ENCODE results near the gene SFXN1.

Gene SFXN1

DNA sequence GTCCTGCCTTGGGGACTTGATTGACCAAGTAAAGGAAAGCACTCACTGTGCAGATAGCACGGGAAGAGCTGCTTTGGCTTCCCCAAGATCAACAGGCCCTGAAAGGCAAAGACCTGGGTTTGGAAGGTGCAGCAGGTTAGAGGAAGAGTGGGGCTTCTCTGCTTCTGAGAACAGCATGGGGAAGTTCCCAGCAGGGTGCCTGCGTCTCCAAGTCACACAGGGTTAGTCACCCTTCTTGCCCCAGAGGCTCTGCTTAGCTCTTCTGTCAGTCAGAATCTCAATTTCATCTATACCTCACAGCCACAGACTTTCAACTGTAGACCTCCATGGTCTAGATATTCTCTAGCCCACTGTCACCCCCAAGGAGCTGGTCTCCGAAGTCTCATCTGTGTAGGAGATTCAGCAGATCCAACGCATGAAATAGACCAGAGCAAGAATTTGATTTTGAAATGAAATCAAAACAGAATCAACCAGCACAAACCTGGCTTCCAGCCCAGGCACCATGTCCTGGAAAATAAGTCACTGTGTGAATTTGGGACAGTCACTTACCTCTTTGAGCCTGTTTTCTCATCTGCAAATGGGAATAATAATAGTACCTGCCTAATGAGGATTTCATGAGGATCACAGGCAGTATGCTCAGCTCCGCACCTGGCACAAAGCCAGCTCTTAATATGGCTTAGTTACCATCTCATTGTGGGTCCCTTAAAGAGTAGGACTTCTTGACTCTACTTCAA lies 64.0 kb downstream of the SFXN1 start:
- DNase-seq (ENCODE audit: low read depth) = no peak

DNA sequence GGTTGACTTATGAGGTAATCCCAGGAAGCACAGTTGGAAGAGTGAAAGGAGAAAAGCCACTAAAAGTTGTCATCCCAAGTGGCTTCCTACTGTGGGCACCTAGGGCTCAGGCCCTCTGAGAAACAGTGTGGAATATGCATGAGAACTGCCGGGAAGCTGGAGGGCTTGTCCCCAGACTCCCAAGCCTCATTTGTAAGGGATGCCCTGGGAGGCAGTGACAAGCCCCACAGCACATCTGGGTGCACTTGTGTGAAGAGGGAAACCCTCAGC lies 64.5 kb downstream of the SFXN1 start:
- no peak for DNase-seq (ENCODE audit: low read depth)

DNA sequence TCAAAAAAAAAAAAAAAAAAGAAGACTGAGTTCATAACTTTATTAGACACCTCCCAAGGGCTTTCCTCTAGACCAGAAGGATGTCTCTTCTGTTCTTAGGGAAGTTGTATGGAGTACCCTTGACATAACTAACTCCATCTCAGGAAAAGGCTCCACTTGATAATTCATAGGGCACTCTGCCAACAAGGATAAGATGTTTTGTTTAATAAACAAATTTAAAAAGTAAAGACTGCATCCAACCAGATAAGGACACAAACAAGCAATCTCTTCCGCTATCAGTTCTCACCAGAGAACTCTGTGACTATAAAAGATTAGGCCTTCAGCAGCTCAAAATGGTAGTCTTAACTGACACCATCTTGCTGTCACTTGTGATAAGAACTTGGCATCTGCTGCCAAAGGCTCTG lies 65.8 kb downstream of the SFXN1 start:
- DNase-seq (ENCODE audit: low read depth) = no peak

DNA sequence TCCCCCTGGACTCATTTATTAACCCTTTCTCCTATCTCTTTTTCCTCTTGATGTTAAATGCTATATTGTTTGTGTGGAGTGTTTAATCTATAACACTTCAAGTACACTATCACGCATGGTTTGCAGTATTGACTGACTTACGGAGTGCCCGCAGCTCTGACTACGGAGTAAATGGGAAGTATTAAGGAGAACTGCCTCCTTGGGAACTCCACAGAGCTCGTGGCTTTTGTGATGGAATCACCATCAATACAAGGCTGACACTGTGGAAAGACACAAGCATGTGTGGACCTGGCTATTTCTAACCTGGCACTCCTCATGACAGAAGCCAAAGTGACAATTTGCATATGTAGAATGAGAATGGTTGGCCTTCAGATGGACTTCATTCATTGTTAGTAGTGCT lies 66.2 kb downstream of the SFXN1 start:
- no peak for DNase-seq (ENCODE audit: low read depth)

DNA sequence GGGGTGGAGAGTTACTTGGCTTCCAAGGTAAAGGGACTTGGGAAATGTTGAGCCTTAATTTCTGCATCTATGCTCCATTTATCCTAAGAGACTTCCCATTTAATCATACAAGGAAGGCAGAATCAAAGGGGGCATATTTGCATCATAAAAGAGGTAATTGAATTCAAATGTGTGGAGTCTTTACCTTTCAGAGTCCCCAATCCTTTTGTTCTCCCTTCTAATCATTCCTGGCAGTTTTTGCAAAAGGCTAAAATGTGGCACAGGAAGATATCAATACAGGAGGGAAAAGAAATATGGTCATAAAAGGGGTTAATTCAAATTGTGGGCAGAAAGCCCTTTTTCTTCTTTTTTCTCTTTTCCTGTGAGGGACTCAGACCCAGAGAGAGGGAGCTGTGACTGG lies 69.5 kb downstream of the SFXN1 start:
- DNase-seq (ENCODE audit: low read depth) = no peak

DNA sequence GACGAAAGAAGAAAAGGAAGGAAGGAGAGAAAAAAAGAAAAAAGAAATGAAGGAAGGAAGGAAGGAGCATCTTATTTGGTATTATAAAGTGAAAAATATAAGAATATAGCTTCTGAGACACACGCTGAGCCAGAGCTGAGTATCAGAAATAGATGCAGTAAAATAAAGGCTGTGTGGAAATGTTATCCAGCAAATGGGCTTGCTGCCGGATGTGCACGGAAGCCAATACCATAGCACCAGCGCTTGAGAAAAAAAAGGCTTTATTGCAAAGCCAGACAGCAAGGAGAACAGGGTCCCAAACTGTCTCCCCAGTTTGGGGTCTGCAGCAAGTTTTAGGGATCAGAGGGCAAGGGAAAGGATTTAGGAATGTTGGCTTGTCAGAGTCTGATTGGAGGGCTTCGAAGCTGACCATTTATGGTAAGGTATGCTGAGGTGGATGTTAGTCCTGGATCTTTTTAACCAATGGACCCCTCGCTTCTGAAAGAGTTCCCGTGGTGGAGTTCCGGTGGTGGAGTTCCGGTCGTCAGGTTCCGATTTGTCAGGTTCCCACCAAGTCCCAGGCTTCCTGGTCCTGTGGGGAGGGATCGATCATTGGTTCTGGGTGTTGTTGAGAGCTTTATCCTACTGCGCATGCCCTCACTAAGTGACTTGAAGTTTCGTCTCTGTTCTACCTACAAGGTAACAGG lies 70.4 kb downstream of the SFXN1 start:
- no peak for DNase-seq (ENCODE audit: low read depth)

DNA sequence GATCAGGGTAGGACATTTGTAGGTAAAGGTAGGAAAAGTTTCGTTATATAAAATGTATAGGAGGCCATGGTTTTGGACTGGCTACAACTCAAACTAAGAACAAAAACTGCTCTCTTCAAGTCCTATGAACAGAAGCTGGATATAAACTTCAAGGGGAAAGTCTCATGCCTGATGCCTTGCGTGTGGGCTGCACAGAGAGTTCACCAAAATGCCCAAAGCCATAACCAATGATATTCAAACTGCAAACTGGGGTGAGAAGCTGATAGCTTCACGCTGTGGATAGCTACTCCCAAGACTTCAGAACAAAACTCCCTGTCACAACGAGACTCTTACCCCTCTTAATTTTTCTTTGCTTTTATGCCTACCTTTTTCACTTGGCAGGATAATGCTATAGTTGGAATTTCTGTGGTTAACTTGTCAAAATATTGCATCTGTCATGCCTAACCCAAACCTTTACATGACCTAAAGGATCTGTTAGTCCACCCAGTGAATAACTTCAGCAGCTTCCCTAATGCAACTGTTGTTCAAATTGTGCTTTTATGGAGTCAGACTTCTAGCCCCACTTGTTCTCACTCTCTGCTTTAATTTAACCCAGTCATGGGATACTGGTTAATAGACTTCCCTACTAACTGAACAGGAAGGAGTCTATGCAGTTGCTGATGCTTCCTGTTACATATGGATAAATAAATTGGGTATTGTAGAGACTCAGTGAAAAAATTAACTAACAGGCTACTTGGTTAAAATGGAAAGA lies 71.9 kb downstream of the SFXN1 start:
- DNase-seq (ENCODE audit: low read depth) = no peak

DNA sequence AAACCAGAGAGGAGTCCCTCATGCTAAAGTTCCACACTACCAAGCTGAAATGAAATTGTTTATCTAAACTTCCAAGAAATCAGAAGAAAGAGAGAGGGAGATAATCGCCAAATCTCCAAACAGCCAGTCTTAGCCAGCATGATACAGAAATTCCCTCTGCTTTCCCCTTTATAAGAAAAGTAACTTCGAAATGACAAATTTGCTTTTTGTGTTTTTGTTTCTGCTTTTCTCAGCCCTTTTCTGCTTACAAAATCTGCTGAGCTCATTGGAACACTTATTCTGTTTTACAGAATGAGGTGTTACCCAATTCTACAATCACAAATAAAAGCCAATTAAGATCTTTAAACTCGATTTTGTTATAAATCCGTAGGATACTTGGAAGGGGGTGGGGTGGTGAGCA lies 72.9 kb downstream of the SFXN1 start:
- no peak for DNase-seq (ENCODE audit: low read depth)

DNA sequence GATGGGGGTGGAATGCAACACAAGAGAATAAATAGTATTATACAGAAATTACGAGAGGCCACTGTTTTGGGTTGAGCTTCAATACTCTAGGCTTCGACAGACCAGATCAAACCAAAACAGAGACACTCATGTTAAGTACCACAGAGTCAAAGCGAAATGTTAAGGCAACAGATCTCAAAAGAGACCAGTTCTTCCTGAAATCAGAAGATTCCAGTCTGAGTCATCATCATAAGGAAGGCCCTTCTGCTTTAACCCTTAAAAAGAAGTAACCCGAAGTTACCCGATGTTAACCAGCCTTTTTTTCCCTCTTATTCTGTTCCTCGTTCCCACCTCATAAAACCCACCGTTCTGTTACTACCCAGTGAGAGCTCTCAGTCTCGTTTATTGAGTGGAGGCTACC lies 75.9 kb downstream of the SFXN1 start:
- DNase-seq (ENCODE audit: low read depth) = no peak

DNA sequence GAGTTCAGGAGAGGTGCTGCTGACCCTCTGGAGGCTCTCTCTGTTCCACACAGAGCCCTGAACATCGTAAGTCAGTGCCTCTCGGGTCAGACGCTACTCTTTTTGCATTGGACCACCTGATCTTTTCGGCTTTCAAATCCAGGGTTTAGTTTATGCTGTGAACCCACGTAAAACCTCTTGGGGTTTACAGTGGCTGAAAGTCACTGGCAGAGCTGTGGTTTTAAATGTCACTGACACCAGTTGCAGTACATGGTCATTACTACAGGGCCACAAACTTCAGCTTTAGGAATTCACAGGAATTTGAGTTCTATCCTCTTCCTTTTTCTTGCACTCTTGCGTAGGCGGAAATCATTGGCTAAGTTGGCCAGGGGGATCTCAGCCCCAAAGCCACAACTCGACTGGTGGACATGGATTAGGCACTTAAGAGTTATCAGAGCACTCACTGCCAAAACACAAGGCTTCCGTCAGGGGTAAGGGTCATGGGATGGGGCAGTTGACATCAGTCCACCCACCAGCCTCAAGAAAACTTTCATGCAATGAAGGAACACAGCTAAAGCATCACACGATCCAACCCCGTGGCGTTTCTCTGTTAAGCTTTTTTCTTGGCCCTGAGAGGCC lies 76.9 kb downstream of the SFXN1 start:
- no peak for DNase-seq (ENCODE audit: low read depth)

DNA sequence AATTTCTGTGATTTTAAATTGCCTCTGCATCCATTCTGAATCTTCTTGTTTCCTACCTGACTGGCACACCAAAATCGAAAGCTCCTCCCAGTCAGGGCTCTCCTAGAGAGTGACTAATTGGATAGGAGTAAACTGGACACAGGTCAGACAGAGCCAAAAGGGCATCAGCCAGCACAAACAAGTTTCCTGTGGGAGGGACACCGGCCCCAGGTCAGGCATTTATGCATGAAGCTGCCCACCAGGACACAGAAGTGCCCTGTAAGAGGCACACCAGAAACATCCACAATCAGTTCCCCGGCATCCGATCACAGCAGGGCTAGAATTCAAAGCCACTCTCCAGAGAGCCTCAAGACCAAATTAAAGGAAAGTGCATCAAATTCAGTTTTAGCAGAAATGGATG lies 78.4 kb downstream of the SFXN1 start:
- no peak for DNase-seq (ENCODE audit: low read depth)

DNA sequence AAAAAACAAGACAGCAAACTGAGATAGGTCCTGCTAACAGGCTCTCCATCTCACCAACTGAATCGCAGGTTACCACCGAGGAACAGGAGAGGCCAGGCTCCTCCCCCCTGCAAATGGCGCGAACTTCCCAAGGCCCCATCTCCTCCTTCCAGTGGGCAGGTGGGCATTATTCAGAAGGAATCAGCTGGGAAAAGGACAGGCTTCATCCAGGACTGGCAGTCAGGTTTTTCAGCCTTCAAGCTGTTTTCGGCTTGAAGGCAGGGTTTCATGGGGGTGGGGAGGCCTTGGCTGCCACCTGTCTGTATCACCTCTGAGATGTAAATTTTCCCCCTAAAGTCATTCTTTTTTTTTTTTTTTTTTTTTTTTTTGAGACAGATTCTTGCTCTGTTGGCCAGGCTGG lies 79.4 kb downstream of the SFXN1 start:
- no peak for DNase-seq (ENCODE audit: low read depth)

DNA sequence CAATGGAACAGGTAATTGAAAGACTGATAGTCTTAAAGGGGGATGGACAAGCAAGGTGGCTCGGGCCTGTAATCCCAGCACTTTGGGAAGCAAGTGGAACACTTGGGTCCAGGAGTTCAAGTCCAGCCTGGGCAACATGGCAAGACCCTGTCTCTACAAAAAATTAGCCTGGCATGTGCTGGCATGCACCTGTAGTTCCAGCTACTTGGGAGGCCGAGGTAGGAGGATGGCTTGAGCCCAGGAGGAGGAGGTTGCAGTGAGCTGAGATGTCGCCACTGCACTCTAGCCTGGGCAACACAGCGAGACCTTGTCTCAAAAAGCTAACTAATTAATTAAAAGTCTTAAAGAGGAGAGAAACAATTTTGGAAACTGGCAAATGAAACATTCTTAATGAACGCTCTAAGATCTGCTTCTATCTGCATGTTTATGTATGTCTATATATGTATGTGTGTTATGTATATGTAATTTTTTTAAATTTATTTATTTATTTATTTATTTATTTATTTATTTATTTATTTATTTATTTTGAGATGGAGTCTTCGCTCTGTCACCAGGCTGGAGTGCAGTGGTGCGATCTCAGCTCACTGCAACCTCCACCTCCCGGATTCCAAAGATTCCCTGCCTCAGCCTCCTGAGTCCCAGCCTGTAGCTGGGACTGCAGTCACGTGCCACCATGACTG lies 80.6 kb downstream of the SFXN1 start:
- no peak for DNase-seq (ENCODE audit: low read depth)

DNA sequence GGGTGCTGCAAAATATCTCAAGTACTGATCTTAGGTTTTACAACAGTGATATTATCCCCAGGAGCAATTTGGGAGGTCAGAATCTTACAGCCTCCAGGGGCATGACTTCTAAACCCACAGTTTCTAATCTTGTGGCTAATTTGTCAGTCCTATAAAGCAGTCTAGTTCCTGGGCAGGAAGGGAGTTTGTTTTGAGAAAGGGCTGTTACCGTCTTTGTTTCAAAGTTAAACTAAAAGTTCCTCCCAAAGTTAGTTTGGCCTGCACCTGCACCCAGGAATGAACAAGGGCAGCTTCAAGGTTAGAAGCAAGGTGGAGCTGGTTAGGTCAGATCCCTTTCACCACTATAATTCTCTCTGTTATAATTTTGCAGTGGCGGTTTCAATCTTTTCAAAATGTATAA lies 81.7 kb downstream of the SFXN1 start:
- DNase-seq (ENCODE audit: low read depth) = no peak

DNA sequence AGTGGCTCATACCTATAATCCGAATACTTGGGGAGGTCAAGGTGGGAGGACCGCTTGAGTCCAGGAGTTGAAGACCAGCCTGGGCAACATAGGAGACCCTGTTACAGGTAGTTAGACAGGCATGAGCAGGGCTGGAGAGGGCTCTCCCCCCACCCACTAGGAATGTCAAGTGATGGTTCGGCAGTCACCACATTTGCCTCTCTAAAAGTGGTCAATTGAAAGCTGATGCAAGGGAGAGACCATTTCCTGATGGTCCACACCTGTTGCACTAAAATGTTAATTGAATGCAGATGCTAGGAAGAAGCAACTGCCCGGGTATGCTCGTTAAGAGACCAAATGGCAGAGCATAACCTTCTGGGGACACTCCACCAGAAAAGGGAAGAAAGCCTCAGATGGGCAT lies 82.7 kb downstream of the SFXN1 start:
- no peak for DNase-seq (ENCODE audit: low read depth)

DNA sequence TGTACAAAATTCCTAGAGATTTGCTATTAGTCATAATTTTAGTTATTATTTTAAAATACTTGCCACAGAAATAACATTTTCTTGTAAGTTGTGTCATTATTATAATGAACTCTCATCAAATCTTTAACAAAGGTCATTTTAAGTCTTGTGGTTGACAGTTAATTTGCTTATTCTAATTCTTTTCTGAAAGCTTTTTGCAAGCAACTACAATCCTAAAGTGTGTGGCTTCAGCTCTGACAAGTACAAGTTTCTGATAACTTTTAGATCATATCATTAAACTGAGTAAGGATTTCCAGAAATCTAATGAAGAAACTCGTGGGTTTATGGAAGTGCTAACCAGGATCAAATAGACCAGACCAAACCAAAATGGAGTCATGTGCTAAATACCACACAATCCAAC lies 86.4 kb downstream of the SFXN1 start:
- DNase-seq (ENCODE audit: low read depth) = no peak

DNA sequence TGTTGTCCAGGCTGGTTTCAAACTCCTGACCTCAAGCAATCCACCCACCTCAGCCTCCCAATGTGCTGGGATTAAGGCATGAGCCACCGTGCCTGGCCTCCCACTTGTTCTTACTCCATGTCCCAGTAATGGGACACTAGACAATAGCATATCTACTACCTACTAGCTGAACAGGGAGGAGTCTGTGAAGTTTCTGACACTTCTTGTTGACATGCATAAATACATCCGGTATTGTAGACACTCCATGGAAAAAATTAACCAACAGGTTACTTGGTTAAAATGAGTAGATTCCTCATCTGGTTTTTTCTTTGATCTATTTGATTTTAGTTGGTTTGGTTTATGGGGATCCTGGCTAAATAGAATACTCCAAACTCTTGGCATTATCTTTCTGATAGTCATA lies 88.3 kb downstream of the SFXN1 start:
- no peak for DNase-seq (ENCODE audit: low read depth)

DNA sequence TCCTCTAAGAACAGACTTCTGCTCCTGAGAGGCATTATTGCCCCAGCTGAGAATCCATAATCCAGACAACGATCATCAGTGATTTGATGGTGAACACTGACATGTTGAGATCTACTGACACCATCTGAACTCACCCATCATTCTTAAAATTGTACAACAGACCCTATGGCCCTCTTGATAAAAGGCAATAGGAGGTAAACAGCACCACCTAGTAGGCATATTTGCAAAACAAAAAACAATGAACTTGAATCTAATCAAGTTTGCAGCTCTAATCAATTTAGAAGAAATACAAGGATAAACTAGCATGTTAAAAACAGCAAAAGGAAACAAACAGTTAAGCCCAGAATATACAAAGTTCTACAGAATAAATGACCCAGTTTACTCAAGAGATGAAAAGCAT lies 89.6 kb downstream of the SFXN1 start:
- no peak for DNase-seq (ENCODE audit: low read depth)

DNA sequence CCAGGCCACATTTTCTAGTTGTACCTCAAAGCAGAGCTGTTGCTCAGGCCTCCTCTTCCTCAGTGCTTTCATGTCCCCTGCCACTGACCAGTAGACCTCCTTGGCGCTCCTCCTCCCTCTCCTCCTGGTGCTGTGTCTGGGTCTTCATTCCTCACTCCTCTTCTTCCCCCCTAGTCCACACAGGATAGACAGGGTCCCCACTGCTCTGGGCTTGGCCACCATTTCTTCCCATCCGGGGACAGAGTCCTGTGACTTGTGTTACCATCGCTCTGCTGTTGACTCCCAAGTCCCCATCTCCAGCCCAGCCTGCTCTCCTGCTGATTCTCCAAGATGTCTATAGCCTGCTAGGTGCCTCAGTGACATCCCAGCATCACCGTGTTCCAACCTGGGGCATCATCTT lies 91.3 kb downstream of the SFXN1 start:
- DNase-seq (ENCODE audit: low read depth) = no peak

DNA sequence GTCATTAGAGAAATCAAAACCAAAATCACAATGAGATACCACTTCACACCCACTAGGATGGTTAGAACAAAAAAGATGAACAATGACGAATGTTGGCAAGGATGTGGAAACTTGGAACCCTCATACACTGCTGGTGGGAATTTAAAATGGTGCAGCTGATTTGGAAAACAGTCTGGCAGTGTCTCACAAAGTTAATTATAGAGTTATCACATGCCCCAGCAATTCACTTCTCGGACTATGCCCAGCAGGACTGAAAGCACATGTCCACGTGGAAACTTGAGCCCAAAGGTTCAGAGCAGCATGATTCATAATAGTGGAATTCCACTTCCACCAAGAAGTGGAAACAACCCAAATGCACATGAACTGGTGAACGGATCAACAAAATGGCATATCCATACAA lies 94.5 kb downstream of the SFXN1 start:
- no peak for DNase-seq (ENCODE audit: low read depth)

DNA sequence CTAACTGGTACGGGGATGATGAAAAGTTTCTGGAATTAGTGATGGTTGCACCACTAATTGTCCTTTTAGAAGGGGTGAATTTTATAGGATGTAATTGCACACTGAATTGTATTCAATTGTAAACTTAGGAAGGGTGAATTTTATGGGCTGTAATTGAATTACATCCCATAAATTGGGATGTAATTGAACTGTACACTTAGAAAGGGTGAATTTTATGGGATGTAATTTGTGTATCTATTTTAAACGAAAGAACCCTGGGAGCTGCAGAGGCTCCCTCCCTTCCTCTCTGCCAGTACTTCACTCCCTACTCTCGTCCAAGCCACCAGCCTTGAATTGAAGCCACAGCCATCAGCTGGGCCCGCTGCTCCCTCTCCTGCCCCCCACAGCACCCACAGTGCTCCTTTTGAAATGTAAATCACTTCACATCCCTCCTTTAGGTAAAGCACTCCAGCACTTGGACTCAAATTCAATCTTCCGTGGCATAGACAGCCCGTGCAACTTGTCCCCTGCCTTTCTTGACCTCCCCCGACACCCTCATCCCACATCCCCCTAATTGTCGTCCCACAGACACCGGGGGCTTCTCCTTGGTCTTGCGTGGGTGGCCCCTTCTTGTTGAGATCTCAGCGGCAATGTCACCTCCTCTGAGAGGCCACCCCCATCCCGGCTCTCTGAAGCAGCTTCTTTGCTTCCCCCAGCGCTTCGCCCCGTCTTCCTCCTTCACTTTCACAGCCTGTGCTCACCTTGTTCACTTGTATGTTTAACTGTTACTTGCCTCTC lies 95.3 kb downstream of the SFXN1 start:
- no peak for DNase-seq (ENCODE audit: low read depth)

DNA sequence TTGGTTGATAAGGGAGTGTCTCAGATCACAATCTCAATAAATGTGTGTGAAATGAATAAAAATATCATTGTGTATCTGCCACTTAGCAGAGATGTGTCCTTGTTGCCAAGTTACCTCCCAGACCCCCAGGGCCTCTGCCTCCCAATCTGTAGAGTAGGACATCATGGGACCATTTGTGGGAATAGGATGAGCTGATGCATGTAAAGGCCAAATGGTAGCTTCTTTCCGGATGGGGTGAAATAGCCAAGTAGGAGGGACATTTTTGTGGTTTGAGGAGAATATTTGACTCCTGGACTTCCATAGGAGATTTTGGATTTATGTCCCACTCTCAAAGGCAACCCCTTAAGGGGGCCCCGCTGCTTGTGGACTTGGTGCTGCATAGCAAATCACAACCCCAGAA lies 96.9 kb downstream of the SFXN1 start:
- DNase-seq (ENCODE audit: low read depth) = no peak

All from activated gamma-delta T cell treated with anti-CD3 and anti-CD28 coated beads, Interleukin-2, amount 50 U/mL, for 16 hours (primary cell).